ENCODE data around the gene BRI3BP. TPM values are rescaled to one million over a fixed set of nuclear protein-coding genes. Genes with fewer than 3 reads are reported as not detected.
A peak's percentile ranks its signal among the peaks of the same experiment; 100 is the strongest.
"Not testable (repeated sequence)": the region's sequence is repeated elsewhere in the genome, so short reads cannot be mapped to it uniquely, and the experiment has no call there.

Gene BRI3BP
- total RNA-seq, 1 donor from 2014 or later, result 3.9 TPM

DNA sequence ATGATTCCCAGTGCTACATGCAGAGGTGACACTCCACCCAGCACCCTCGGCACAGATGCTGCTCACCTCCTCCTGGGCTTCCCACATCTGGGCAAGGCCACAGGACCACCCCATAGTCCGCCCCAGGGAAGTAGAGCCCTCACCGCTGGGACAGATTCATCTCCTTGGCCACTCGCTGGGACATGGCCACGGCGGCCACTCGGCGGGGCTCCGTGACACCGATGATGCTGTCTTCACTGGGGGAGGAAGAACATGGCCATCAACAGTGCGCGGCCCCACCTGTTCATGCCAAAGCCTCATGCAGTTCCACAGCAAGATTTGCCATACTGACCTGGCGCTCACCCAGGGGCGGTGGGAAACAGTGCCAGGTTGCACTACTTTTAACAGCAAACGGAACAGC, 18.2 kb upstream of the BRI3BP start:
- DNase-seq, result no peak

DNA sequence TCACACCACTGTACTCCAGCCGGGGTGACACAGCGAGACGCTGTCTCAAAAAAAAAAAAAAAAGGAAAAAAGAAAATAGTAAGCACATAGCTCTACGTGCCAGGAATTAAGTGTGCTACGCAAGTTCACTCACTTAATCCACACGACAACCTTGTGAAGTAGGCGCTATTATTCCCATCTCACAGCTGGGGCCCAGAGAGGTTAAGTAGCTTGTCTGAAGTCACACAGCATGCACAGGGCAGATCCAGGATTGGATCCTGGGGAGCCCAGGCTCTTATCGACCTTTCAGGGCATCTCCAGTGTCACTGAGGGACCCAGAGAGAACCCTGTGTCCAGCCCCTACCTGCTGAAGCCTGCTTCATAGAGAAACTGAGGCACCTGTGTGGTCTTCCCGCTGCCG, 16.4 kb upstream of the BRI3BP start:
- DNase-seq, result no peak

DNA sequence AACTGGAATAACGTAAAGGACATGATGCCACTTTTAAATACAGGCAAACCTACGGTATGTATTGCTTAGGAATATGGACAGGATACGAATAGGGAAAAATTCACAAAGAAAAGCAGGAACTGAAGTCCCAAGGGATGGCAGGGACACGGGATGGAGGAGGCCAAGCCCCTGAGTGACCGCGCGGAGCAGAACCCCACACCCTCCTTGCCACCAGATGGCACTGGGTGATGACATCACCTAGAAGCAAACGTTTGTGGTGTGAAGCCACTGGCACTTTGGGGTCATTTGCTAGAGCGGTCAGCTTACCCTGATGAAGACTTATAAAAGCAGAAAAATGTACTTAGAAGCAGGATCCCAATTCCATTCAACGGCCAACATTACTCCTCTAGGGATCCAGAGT, 13.9 kb upstream of the BRI3BP start:
- DNase-seq, result peak; percentile 19

DNA sequence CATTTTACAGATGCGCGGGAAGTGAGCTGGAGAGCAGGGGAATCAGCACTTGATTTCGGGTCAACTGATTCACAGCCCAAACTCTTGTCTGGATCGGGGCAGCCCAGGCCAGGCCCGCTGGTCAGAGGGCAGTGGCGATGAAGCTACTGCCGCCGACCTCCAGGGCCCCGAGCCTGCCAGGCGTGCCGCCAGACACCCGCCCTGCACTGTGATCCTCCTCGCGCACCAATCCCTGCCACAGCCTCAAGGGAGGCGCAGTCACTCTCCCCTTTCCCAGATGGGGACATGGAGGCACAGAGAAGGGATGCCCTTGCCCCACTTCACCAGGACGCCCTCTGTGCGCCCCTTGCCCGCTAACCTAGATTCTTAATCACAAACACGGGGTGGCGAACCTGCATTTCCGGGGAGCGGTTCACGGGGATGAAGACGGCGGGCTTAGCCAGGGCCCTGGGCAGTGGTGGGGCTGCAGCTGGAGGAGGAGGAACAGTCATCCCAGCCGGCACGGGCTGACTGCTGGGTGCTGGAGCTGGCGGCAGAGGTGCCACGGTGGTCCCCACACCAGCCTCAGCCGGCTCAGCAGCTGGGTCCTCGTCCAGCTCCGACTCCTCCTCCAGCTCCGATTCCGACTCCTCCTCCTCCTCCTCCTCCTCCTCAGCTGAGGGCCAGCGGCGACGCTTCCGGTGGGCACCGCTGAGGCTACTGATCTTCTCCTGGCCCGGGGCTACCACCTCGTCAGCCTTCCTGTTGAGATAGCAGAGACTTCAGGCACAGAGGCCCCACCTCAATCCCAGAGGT, 13.2 kb upstream of the BRI3BP start:
- no peak for DNase-seq

DNA sequence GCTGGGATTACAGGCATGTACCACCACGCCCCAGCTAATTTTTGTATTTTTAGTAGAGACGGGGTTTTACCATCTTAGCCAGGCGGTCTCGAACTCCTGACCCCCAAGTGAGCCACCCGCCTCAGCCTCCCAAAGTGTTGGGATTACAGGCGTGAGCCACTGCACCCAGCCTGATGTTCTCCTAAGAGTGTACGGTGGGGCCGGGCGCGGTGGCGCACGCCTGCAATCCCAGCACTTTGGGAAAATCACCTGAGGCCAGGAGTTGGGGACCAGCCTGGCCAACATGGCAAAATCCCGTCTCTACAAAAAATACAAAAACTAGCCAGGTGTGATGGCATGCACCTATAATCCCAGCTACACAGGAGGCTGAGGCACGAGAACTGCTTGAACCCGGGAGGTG, 6.6 kb upstream of the BRI3BP start:
- not testable (repeated sequence) for DNase-seq

DNA sequence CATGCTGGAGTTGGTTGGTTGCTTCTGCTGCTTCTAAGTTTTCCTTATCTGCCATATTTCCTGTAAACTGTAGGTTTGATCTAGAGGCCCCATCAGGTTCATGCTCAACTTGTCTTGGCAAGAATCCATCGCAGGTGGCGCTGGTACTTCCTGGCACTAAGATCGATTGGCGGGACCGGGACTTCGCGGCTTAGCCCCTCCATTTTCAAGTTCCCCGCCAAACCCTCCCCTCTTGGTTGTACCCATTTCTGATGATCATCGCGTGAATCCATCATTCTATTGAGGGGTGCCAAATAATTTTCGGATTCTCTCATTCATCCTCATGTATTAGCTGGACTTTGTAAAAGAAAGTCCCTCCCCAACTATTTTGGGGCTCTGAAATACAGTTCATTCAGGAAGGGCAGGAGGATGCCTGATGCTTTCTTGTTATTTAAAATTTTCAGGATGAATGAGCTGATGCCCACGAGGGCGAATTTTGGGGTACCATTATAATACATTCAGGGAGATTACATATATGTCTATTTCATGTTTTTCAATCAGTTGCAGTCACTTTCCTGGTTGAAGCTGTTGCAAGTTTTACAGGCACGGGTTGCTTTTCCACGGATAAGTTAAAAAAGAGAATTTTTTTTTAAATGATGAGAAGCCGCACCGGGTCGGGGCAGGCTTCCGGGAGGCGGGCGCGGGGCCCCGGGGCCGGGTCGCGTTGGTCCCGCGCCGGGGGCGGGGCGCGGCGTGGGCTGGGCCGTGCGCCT, 395 bp upstream of the BRI3BP start:
- DNase-seq, result peak; percentile 73

DNA sequence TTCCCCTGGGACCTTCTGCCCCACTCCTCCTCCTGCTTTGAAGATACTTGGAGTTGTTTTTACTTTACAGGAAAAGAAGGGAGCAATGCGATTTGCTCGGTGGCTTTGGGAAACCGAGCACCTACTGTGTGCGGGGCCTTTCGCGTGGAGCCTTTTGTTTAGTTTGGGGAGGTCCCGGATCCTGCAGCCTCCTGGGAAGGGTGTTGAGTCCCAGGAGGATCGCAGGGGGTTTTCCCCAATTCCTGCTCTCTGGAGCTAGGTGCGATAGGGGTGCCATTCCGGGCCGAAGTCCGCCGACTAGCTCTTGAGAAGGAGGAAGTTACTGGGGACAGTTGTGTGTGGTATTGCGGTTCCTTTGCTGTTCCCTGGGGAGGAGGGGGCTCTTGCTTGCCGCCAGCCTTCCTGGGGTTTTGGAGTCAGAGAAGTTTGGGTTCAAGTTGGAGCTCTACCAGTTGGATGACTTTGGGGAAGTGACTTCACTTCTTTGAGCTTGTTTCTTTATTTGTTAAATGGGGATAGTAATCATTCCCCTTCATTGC, 1.1 kb downstream of the BRI3BP start:
- no peak for DNase-seq

DNA sequence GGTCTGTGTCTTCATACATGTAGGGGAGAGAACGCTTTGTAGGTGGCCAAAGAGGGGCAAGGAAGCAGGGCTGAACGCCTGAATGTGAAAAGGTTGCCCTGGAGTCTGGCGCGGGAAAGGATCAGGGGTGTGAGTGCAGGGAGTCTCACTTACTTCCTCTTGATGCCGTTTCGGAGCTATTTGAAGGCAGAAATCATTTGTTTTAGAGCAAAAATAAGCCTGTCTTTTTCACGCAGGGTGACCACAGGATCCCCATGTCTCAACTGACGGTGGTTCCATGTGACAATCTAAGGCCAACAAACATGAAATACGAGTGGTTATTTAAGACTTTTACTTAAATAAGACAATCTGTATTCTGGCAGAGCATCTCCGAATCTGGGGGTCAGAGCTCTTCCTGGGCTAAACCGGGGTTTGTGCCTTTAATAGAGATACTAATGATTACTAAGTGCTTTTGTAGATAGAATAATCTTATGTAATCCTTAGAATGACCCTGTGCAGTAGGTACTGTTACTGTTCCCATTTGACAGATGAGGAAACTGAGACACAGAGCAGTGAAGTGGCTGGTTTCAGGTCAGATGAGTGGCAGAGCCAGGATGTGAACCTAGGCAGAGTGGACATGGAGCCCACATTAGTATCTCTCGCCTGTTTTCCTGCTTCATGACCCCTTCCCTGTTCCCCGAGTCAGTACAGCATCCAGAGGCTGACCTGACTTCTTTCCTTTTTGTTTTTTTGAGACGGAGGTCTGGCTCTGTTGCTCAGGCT, 1.9 kb downstream of the BRI3BP start:
- DNase-seq, result no peak

DNA sequence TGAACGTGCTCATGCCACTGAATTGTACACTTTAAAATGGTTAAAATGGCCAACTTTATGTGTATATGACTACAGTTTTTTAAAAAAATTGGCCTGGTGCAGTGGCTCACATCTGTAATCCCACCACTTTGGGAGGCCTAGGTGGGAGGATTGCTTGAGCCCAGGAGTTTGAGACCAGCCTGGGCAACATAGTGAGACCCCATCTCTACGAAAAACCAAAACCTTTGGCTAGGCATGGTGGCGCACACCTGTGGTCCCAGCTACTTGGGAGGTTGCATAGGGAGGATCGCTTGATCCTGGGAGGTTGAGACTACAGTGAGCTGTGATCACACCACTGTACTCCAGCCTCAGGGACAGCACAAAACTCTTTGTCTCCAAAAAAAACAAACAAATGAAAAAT, 5.3 kb downstream of the BRI3BP start:
- no peak for DNase-seq

DNA sequence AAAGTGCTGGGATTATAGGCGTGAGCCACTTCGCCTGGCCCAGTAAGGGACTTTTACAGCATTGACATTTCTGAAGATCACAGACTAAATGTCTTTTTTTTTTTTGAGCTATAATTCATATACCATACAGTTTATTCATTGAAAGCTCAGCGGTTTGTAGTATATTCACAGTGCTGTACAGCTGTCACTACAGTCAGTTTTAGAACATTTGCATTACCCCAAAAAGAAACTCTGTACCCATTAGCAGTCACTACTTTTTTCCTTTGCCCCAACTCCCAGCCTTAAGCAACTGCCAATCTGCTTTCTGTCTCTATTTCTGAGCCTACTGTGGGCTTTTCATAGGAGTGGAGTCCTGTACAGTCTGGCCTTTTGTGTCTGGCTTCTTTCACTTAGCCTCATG, 8.2 kb downstream of the BRI3BP start:
- no peak for DNase-seq

DNA sequence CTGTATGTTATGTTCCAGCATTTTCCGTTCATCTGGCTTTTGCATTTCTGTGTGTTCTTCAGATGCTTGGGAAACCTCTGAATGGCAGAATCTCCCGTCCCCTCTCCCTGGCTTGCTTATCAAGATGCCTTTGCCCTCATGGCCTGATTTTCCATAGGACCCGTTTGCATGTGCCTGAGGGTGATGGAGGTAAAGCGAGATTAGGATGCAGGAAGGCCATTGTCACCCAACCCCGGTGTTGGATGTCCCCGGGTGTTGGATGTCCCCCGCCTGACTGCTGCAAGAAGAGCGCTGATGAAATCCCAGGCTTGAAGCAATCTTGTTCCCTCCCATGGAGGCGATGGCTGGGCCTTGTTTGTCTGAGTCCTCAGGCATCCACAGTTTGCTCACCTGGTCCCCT, 9.6 kb downstream of the BRI3BP start:
- DNase-seq, result no peak

DNA sequence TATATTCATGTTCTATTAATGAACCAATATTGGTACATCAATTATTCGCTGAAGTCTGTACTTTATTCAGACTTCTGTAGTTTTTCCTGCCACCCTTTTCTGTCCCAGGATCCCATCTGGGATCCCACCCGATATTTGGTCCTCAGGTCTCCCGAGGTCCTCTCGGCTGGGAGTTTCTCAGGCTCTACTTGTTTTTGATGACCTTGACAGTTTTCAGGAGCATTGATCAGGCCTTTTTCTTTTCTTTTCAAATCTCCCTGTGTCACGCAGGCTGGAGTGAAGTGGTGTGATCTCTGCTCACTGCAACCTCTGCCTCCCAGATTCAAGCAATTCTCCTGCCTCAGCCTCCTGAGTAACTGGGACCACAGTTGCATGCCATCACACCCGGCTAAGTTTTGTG, 11.2 kb downstream of the BRI3BP start:
- no peak for DNase-seq

DNA sequence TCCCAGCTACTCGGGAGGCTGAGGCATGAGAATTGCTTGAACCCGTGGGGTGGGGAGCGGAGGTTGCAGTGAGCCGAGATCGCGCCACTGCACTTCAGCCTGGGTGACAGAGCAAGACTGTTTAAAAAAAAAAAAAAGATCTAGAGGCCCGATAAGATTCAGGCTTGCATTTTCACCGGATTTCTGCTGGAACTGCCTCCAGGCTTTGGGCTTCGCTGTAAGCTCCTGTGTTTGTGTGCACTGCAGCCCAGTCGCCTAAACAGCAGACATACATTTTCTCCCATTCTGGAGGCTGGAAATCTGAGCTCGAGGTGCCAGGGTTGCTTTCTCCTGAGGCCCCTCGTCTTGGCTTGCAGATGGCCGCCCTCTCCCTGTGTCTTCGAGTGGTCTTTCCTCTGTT, 12.2 kb downstream of the BRI3BP start:
- no peak for DNase-seq

DNA sequence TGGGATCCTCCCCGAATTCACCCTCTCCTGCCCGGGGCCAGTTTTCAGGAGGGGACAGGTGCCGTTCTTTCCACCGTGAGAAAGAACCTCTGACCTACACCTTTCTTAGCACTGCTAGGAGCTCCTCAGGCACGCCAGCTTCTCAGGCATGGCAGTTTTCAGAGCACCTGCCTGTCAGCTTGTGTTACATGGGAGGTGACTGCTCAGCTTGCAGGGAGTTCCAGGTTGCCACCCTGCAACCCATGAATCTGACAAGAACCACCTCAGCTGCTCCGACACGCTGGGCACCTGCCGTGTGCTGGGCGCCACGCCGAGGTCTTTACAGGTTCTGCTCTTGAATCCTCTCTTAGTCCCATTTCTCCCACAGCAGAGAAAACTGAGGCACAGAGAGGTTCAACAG, 12.9 kb downstream of the BRI3BP start:
- DNase-seq, result no peak

DNA sequence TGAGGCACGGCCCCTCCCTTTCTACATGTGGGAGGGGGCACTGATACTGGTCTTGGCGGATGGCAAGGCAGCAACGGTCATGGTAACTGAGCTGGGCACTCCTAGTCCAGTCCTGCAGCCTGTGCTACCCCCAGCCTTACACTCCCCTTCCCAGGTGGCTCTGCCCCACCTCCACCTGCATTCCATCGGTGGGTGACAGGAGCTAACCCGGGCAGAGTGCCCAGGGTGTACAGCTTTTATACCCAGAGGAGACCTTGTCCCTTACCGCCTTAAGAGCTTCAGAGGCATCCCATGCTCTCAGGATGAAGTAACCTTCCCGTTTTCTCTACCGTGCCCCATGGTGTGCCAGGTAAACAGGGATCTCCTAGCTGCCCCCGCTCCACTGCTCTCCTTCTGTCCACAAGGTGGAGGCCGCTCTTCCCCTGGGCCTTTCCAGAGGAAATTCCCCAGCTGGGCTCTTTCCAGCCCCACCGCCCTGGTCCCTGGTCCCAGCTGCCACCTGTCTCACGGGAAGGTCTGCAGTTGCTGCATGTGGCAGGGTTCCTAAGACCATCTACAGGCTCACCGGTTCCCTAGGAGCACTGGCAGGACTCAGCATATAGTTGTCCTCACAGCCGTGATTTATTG, 20.5 kb downstream of the BRI3BP start:
- DNase-seq, result no peak

DNA sequence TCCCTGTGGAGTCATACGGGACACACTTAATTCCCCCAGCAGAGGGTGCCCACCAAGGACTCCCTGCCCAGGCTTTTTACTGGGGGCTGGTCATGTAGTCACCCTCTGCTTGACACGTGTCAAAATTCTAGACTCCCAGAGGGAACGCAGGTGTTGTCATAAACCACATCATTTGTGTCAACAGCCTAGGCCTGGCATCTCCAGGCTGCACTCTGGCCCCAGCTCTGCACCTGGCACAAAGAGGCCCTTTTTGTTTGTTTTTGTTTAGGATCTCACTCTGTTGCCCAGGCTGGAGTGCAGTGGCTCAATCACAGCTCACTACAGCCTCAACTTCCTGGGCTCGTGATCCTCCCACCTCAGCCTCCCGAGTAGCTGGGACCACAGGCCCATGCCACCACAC, 21.1 kb downstream of the BRI3BP start:
- no peak for DNase-seq

DNA sequence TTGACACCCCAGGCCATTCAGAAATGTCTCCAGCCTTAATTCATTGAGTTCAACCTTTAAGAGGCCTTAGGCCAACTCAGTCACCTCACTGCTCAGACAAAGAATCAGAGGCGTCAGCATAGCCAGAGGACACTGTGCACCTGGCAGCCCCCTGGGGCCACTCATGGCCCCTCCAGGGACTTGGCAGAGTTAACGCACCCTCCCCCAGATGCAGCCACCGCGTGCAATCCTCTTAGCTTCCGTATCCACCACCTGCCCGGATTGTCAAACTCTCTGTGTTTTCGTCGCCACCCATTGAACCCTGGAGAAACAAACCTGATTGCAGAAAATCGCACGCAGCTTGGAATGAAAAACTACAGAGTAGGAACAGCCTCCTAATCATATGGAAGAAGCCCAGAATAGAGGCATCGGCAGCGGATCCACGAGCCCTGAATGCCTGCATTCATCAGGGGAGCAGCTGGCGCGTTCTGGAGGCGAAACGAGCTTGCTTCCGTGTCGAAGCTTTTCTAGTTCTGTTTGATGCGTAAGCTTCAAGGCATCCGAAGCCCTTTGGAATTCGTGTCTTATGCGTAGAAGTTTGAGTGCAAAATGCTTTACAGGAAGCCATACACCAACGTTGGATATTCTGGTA, 22.4 kb downstream of the BRI3BP start:
- DNase-seq, result no peak

DNA sequence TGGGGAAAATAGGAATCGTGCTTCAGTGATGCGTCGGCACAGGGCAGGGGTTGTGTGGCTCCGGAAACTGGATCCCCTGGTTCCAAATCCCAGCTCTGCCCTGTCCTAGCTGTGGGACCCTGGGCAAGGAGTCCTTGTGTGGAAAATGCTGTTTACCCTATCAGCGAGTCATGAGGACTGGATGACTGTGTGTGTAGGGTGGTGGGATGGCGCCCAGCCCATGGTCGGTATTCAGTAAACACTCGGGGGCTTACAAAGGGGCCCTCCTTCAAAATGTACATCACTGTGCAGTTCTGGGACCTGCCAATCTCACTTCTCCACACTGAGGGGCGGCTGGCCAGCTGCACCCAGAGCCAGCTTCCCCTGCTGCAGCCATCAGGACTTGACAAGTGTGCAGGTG, 24.4 kb downstream of the BRI3BP start:
- no peak for DNase-seq

DNA sequence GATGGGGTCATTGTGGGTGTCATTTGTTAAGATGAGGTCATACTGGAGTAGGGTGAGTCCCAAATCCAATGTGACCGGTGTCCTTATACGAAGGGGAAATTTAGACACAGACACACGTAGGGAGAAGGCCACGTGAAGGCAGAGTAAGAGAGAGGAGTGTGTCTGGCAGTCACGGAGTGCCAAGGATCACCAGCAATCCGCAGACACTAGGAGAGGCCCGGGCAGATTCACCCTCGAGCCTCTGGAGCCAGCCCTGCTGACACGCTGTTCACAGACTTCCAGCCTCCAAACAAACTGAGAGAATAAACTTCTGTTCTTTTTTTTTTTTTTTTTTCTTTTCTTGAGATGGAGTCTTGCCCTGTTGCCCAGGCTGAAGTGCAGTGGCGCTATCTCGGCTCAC, 24.9 kb downstream of the BRI3BP start:
- no peak for DNase-seq

DNA sequence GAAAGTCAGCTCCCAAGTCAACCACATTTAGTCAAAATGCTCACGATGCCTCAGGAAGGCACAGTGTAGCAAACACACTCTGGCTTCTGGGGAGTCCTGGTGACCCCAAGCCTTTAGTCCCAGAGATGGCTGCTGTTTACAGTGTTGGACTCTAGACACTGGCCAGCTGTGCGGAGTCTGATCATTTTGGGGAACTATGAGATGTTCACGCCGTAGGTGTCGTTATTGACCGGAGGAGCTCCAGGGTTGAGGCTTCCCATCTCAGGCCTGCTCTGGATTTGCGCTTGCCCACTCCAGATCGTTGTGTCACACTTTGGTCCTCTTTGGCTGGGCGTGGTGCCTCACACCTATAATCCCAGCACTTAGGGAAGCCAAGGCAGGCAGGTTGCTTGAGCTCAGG, 27.7 kb downstream of the BRI3BP start:
- DNase-seq, result no peak

DNA sequence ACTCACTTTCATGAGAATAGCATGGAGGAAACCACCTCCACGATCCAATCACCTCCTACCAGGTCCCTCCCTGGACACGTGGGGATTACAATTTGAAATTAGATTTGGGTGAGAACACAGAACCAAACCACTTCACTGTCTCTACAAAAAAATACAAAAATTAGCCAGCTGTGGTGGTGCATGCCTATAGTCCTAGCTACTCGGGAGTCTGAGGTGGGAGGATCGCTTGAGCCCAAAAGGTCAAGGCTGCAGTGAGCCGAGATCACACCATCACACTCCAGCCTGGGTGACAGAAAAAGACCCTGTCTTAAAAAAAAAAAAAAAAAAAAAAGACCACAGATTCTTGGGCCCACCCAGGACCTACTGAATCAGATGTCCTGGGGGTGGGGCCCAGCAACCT, 28.3 kb downstream of the BRI3BP start:
- DNase-seq, result no peak

DNA sequence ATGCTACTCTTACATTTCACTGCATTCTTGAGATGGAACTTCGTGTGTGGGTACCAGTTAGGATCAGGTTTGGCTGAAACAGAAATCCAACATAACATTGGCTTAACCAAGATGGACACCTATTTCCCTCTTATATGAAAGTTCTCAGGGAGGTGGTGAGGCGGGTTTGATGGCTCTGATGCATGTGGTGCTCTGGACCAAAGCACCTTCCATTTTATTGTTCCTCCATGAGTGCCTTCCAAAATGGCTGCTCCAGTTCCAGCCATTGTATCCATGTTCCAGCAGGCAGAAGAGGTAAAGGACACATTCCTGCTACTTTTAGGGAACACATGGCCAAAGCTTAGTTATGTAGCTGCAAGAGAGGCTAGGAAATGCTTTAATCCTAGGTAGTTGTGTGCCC, 29.6 kb downstream of the BRI3BP start:
- DNase-seq, result no peak

All from dermis blood vessel endothelial cell (primary cell).